Measurements from ENCODE around the gene ZNG1F.
"Not testable (repeated sequence)": the region's sequence is repeated elsewhere in the genome, so short reads cannot be mapped to it uniquely, and the experiment has no call there.

Gene ZNG1F

DNA sequence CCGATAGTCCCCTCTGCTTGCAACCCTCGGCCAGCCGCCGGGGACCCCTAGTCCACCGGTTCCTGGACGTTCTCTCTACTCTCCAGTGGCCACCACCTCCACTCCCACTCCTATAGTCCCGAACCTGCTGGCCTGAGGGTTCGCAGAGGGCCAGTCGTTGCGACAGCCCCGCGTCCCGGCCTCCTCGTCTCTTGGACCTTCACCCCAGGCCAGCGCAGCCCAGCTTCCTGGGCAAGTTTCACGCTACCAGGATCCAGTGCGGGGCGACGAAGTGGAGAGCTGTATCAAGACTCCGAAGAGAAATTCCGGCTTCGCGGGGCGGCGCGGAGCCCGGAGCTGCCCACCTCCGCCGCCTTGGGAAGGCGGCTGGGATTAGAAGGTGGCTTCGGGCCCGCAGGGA lies 65.7 kb downstream of the ZNG1F start:
- DNase-seq (ENCODE audit: low spot score) = not testable (repeated sequence)

DNA sequence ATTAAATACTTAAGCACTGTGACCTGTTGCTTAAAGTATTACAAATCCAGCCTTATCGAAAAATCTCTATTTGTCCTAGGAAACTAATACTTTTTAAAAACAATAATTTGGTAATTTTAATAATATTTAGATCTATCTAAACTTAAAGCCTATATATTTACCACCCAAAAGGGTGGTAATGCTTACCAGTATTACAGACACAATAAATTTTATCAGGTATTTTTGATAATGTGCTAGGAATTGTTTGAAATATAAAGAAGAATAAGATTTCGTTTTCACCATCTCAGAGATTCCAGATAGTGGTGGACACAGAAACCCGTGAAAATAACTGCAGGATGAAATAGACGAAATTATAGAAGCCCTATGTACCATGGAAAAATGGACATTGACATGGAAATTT lies 68.4 kb downstream of the ZNG1F start:
- DNase-seq (ENCODE audit: low spot score) = not testable (repeated sequence)

DNA sequence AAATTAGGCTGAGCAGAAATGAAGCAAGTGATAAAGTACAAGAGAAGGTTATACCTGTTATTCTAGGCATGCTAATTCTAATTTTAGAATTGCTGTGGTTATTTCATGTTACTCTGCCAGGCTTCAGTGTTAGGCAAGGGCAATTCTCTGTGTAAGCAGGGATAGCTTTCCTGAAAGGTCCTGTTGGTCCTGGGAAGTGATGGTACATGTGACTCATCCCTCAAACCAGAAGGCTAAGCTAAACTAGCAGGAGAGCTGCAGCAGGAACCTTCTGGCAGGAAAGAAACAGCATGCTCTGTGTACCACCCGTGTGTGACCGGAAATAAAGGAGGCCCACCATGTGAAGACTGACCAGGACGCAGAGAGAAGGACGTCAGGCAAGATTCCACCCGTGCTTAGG lies 69.4 kb downstream of the ZNG1F start:
- not testable (repeated sequence) for DNase-seq (ENCODE audit: low spot score)

DNA sequence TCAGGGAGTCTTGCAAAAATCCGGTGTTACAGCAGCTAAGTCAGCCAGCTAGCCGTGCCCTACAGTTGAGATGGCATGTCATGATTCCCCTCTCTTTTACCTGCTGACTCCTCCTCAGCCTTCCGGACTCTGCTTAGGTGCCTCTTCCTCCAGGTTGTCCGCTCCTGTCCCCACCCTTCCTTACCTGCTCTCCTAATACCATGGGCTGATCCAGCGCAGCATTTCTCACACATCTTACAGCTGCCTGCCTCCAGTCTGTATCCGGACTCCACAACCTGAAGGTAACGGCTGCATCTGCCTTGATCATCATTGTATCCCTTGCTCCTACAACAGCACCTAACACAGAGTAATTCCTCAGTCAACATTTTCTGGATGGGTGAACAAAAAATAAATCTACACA lies 69.8 kb downstream of the ZNG1F start:
- not testable (repeated sequence) for DNase-seq (ENCODE audit: low spot score)

DNA sequence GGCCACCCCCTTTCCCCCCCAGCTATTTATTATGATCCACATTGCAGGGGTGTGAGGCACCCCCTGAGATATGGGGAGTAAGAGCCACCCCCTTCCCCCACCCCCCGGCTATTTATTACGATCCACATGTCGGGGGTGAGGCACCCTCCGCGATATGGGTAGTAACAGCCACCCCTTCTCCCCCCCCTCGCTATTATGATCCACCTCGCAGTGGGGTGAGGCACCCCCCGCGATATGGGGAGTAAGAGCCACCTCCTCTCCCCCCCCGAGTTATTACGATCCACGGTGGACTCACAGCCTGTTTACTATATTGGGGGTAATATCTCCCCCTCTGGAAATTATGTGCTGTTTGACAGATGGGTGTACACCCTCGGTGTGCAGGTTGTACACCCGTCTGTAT lies 75.8 kb downstream of the ZNG1F start:
- not testable (repeated sequence) for DNase-seq (ENCODE audit: low spot score)

DNA sequence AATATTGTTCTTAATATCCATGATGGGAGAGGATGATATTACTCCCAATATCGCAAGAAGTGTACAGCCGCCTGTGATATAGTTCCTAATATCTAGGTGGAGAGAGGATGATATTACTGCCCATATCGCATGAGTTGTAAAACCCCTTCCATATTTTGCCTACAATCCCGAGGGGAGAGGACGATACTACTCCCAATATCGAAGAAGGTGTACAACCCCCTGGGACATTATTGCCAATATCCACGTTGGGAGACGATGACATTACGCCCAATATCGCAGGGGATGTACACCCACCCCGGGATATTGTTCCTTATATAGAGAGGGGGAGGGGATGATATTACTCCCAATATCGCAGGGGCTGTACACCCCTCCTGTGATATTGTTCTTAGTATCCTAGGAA lies 77.7 kb downstream of the ZNG1F start:
- DNase-seq (ENCODE audit: low spot score) = not testable (repeated sequence)

DNA sequence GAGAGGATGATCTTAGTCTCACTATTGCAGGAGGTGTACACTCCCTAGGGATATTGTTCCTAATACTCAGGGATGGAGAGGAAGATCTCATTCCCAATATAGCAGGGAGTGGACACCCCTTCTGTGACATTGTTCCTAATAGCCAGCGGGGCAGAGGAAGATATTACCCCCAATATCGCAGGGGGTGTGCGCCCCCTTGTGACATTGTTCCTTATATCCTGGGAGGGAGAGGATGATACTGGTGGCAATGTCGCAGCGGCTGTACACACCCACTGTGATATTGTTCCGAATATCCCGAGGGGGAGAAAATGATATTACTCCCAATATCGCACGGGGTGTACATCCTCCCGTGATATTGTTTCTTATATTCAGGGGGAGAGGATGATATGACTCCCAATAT lies 78.2 kb downstream of the ZNG1F start:
- not testable (repeated sequence) for DNase-seq (ENCODE audit: low spot score)

DNA sequence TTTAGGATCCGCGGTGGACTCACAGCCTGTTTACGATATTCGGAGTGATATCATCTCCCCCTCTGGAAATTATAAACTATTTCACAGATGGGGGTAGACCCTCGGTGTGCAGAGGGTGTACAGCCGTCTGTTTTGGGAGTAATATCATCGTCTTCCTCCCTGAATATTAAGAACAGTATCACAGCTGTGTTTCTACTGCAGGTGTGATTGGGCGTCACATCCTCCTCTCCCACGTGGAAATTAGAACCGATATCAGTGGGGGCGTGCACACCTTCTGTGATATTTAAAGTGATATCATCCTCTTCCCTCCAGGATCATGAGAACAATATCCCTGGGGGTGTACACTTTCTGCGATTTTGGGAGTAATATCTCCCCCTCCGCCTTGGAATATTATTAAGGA lies 79.9 kb downstream of the ZNG1F start:
- DNase-seq (ENCODE audit: low spot score) = not testable (repeated sequence)

DNA sequence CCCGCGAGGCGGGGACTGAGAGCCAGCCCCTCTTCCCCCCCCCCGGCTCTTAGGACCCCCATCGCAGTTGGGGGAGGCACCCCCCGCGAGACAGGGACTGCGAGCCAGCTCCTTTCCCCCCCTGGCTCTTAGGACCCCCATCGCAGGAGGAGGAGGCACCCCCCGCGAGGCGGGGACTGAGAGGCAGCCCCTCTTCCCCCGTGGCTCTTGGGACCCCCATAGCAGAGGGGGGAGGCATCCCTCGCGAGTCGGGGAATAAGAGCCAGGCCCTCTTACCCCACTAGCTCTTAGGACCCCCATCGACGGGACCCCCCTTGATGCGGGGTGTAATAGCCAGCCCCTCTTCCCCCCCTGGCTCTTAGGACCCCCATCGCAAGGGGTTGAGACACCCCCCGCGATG lies 80.3 kb downstream of the ZNG1F start:
- not testable (repeated sequence) for DNase-seq (ENCODE audit: low spot score)

DNA sequence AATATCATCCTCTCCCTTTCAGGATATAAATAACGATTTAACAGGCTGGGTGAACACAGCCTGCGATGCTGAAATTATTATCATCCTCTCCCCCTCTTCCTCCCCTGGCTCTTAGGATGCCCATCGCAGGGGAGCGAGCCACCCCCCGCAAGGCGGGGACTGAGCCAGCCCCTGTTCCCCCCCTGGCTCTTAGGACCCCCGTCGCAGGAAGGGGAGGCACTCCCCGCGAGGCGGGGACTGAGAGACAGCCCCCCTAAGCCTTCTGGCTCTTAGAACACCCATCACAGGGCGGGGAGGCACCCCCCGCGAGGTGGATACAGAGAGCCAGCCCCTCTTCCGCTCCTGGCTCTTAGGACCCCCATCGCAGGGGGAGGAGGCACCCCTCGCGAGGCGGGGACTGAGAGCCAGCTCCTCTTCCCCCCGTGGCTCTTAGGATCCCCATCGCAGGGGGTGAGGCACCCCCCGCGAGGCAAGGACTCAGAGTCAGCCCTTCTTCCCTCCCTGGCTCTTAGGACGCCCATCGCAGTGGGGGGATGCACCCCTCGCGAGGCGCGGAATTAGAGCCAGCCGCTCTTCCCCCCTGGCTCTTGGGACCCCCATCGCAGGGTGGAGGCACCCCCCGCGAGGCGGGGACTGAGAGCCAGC lies 82.5 kb downstream of the ZNG1F start:
- DNase-seq (ENCODE audit: low spot score) = not testable (repeated sequence)

DNA sequence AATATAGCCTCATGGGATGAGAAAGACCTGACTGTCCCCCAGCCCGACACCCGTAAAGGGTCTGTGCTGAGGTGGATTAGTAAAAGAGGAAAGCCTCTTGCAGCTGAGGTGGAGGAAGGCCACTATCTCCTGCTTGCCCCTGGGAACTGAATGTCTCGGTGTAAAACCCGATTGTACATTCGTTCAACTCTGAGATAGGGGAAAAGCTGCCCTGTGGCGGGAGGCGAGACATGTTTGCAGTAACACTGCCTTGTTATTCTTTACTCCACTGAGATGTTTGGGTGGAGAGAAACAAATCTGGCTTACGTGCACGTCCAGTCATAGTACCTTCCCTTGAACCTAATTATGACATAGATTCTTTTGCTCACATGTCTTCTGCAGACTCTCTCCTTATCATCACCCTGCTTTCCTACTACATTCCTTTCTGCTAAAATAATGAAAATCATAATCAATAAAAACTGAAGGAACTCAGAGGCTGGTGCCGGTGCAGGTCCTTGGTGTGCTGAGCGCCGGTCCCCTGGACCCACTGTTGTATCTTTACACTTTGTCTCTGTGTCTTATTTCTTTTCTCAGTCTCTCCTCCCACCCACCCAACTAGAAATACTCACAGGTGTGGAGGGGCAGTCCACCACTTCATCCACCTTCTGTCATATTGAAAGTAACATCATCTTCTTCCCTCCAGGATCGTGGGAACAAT lies 83.4 kb downstream of the ZNG1F start:
- not testable (repeated sequence) for DNase-seq (ENCODE audit: low spot score)

DNA sequence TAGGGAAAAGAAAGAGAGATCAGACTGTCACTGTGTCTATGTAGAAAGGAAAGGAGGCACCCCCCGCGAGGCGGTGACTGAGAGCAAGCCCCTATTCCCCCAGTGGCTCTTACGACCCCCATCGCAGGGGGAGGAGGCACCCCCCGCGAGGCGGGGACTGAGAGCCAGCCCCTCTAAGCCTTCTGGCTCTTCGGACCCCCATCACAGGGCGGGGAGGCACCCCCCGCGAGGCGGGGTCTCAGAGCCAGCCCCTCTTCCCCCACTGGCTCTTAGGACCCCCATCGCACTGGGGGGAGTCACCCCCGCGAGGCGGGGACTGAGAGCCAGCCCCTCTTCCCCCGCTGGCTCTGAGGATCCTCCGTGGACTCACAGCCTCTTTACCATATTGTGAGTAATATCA lies 84.6 kb downstream of the ZNG1F start:
- DNase-seq (ENCODE audit: low spot score) = not testable (repeated sequence)

DNA sequence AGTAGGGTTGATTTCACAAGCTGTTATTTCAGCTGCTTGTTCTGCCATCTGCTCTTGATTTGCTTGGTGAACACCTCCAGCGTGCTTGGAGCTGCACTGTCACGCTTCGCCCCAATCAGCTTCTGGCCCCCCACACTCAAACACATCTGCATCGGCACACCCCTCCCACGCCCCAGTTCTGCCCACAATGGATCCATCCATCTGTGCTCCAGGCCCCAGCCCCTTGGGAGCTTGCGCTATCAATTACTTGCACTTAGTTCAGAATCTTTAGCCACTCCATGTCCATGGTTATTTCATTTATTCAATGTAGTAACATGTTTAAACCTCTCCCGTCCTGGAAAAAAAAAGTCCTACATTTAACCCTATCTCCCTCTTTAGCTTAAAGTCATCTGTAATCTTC lies 88.6 kb downstream of the ZNG1F start:
- DNase-seq (ENCODE audit: low spot score) = not testable (repeated sequence)

DNA sequence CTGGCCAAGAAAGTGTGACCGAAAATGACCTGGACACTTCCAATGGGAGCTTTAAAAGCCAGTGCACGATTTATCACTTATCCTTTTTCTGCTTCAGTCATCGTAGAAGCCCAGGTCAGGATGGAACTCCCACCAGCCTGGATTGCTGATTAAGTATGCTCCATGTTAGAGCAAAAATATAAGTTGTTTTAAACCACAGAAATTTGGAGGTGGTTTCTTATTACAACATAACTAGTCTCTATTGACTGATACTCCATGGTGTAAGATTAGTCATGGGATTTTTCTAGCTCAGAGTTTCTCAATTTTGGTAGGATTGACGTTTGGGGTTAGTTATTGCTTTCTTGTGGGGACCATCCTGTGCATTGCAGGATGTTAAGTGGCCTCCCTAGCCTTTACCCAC lies 90.4 kb downstream of the ZNG1F start:
- DNase-seq (ENCODE audit: low spot score) = not testable (repeated sequence)

DNA sequence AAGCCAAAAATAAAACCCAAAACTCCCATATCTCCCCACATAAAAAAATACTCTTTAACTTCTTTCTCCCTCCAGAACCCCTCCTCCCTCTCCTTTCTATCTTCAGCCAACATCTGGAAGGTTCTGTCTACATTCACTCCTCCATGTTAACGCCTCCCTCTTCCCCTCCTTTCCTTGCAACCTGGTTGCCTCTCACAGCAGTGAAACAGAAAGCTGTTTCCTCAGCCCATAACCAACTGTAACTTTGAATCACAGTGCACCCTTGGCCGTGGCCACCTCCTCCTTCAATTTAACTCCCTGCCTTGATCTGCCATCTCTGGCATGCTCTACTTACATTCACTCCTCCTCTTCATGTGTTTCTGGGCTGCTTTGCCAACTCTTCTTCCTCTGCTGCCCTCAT lies 94.1 kb downstream of the ZNG1F start:
- not testable (repeated sequence) for DNase-seq (ENCODE audit: low spot score)

DNA sequence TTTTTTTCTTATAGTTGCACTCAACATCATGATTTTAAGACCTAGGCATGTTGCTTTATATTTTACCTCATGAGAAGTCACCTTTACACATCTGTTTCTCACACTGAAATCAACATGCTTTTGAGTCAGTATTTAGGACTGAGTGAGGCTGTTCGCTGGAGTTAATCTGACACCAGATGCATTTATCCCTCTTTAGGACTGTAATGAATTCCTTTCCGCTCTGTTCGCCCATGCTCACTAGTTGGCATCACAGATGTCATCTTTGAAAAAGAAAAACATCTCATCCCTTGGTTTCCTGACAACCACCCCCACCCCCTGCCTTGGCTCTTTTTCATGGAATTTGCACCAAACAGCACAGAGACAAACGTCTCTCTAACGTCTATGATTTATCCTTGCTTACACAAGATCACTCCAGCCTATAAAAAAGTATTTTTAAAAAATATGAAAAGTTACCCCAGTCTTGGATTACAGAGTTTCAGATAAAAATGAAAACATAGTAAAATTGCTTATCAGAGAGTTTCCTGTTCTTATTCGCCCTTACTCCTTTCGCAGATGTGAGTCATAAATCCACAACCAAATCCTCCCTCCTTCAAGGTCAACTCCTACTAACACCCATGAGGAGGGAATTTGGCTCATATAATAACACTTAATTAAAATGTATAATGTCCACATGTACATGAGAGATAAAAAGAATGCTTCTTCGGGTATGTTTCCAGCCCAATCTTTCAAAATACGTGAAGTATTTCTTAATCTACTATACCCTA lies 94.9 kb downstream of the ZNG1F start:
- not testable (repeated sequence) for DNase-seq (ENCODE audit: low spot score)

DNA sequence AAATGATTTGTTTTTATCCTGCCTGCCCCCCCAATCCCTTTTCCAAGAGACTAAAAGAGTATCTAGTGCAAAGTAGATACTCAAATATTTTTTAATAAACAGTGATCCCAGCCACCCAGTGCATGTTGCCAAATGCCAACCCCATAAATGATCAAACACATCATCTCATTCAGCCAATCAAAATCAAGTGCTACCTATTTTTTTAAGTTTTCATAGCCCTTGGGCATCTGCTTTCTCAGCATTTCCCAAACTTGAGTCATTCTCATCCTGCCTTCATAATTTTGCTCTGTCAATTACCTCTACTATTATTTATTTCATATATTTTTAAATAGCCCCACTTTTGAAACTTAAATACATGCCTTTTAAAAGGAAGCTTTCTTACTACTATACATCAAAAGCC lies 98.2 kb downstream of the ZNG1F start:
- not testable (repeated sequence) for DNase-seq (ENCODE audit: low spot score)

DNA sequence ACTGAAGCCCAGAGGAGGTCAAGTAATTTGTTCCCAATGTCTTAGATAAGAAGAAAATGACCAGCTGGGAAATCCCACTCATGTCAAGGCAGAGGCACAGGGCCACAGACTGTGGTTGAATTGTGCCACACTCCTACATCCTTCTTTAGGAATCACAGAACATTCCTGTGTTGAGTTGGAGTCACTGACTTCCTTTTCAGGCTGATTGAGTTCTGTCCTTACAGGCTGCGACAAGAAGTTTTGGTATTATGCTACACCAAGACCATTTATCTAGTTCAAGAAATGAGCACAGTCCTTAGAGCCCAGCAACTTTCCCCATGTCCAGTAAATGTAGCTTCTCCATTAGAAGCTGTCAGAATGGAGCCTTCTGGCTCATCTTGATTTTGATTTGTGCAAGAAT lies 98.7 kb downstream of the ZNG1F start:
- not testable (repeated sequence) for DNase-seq (ENCODE audit: low spot score)

DNA sequence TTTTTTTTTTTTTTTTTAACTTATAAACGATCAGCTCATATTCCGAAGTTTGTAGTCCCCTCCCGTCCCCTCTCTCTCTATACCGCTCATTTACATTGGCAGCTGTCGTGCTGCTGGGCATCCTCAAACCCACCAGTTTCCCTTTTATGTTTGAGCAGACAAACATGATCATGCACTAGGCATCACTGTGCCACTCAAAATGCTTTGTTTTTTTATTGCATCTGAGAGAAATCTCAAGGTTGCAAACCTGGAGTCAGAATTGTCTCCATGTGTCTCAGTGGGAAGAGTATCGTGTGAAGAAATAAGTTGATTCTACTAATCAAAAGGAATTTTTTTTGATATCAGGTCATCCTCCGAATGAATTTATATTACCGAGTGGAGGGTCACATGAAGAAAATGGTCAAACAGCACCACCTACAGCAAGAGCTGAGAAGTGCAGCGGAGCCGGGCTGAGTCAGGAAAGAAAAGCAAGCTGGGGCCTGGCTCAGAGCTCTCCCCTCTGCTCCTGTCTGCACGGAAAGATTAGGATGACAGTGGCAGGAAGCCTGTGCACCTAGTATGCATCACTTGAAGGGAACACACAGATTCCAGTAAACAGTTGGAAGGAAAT lies 100.6 kb downstream of the ZNG1F start:
- DNase-seq (ENCODE audit: low spot score) = not testable (repeated sequence)

DNA sequence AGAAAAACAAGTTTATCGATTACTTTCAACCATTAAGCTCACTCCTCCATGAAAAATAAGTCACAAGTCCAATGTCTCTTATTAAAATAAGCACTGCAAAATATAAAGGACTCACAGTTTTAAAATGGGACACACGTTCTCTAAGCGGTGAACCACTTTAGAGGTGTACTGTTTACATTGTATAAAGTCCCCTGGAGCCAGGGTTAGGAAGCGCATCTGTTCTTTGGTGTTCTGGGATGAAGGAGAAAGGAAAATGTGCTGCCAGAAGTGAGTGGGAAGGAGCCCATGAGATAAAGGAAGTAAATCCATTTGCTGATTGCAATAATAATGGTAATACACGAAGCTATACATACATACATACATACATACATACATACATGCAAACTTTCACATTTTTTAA lies 101.2 kb downstream of the ZNG1F start:
- not testable (repeated sequence) for DNase-seq (ENCODE audit: low spot score)

DNA sequence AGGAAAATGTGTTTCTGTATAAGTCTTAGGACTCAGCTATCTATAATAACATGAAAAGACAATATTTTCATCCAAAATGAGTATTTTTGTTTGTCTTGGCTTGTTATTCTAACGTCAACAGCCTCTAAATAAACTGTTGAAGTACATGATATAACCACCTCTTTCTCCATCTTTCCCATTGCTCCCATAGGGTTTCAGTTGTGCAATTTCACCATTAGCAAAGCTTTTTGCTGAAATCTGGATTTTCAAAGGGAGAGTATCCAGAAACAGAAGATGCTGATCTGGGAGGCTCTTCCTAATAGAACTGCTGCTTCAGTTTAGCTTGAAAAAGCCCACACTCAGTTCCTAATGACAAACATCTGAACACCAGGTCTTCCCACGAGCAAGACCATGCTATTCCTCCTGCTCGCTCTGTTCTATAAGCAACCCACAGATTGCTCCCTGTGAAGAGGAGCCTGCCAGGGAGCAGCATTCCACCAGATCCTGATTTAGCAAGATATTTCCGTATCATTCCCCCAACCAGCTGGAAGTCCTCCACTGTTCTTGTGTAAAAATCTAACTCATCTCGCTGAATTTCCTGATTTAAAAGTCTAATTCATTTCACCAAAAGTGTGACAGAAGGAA lies 101.8 kb downstream of the ZNG1F start:
- DNase-seq (ENCODE audit: low spot score) = not testable (repeated sequence)

DNA sequence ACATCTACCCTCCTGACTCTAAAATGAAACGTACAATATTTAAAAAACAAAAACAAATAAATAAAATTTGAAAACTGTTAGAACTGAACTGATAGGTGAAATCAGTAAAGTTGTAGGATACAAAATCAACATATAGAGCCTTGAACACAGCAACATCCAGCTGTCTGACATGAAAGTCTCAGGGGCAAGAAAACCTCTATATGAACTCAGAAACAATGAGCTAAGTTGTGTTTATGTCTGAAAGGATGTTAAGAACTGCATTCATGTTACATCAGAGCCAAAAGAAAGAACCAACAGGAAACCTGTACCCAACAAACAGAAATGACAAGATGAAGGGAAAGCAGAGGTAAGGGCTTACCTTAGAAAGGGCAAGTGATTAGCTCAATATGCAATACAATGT lies 102.4 kb downstream of the ZNG1F start:
- not testable (repeated sequence) for DNase-seq (ENCODE audit: low spot score)

All from left forelimb (tissue), 1 donor.